Frontal cortex (tissue), 1 donor: ENCODE measurements around the gene NPAS2. TPM values are rescaled to one million over a fixed set of nuclear protein-coding genes. Genes with fewer than 3 reads are reported as not detected.

Source experiments
- total RNA-seq: library from RNA; depleted of rRNA; stranded (reverse); fragments of >200 nt; gene quantifications from one replicate; pipeline ENCODE4 v1.2.3, GENCODE V29; 2014

Gene NPAS2
- total RNA-seq, 1 donor from 2014 or later, result 6.5 TPM

Other genes starting within 250 kb of the NPAS2 start
- gene RPL31, start 182.2 kb downstream of the NPAS2 start, total RNA-seq, result 954 TPM